ENCODE measurements around the gene RBFOX2. TPM values are rescaled to one million over a fixed set of nuclear protein-coding genes. Genes with fewer than 3 reads are reported as not detected.

The RBFOX2 gene
- total RNA-seq, 1 experiment from 2014 or later: 91.1 TPM

DNA sequence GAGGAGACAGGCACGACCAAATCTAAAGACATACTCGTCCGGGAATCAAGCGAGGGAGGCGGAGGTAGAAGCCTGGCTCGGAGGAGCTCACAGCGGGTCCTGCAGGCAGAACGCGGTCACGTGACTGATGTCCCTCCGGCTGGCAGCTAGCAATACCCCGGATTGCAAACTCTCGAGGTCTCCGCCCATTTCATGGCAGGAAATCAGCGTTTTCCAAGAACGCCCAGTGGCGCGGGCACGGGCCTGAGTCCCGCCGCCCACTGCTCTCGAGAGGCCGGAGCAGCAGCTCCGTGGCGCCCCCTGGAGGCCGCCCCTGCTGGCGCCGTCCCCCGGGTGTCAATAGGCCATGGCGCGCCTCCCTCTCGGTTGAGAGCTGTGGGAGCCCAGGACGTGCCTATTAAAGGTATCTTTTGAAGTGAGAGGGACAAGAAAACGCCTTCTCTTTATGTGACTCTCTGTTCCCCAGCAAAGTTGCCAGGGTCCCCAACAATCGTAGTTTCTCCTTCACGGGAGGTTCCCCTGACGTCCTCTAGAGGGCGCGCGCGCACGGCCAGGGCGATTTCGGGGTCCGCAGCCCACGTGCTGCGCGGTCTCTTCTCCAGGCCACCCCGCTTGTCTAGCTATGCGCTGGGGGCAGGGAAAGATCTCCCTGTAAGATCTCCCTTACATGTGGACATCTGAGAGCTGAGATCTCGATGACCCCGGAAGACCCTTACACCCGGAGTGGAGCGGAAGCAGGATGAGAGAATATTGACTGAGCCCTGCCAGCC is 37.3 kb upstream of the RBFOX2 start:
- ChIA-PET CTCF (interaction anchor here (0.6 to 2.4 kb wide), 30 partner anchors 10 to 330 kb away, joined by 3 to 55 read pairs (median 4); partner anchors contain the start of gene RBFOX2), POLR2A (interaction anchor here (1.6 kb wide), 1 partner anchor 37 kb away, joined by 16 read pairs; the partner anchor contains the start of gene RBFOX2)
- no peaks in the 10 kb centered on the region for H3K36me3 ChIP-seq (ENCODE audit: control insufficient read depth, insufficient read depth, low read length)

DNA sequence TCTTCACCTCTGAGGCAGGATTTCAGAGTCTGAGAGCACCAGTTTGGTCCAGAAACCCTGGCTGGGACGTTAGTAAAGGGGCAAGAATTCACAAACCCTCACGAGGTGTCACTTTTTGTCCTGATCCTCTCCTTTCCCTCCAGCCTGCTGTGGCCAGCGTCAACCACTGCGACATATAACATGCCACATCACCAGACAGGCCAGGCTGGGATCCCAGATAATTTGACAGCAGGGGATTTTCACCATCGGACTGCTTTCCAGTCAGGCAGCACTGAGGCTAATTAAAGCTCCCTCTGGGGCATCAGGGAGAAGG is 36.8 kb upstream of the RBFOX2 start:
- intact Hi-C loops (cut with micrococcal nuclease; ENCODE audit: unreplicated experiment): no loop called here
- POLR2A ChIA-PET: interaction anchor here (1.6 kb wide), 1 partner anchor 37 kb away, joined by 16 read pairs; the partner anchor contains the start of gene RBFOX2
- DNase-seq: no peak
- Mint-ChIP-seq H3K27ac (ENCODE audit: unreplicated experiment) (peak overlapping the region; percentile 93), H3K36me3 (ENCODE audit: insufficient read depth, unreplicated experiment) (no peaks in the 10 kb centered on the region), H3K9me3 (ENCODE audit: unreplicated experiment) (no peaks in the 10 kb centered on the region), H3K4me1 (ENCODE audit: low read depth, unreplicated experiment) (no peaks in the 10 kb centered on the region), H3K27me3 (ENCODE audit: insufficient read depth, unreplicated experiment) (no peaks in the 10 kb centered on the region), H3K4me3 (ENCODE audit: unreplicated experiment) (peak overlapping the region; percentile 79)
- Histone ChIP-seq H3K9me3 (no peaks in the 10 kb centered on the region), H3K4me3 (ENCODE audit: low read depth, low read length) (peak overlapping the region; percentile 46), H3K36me3 (ENCODE audit: control insufficient read depth, insufficient read depth, low read length) (no peaks in the 10 kb centered on the region), H3K4me1 (no peaks in the 10 kb centered on the region), H3K27me3 (replicated peaks; ENCODE audit: control insufficient read depth, insufficient read depth, low read length) (no peaks in the 10 kb centered on the region)
- BruUV-seq (replicated peaks): TSS peak; percentile 81
- TF ChIP-seq, protein P1, sequence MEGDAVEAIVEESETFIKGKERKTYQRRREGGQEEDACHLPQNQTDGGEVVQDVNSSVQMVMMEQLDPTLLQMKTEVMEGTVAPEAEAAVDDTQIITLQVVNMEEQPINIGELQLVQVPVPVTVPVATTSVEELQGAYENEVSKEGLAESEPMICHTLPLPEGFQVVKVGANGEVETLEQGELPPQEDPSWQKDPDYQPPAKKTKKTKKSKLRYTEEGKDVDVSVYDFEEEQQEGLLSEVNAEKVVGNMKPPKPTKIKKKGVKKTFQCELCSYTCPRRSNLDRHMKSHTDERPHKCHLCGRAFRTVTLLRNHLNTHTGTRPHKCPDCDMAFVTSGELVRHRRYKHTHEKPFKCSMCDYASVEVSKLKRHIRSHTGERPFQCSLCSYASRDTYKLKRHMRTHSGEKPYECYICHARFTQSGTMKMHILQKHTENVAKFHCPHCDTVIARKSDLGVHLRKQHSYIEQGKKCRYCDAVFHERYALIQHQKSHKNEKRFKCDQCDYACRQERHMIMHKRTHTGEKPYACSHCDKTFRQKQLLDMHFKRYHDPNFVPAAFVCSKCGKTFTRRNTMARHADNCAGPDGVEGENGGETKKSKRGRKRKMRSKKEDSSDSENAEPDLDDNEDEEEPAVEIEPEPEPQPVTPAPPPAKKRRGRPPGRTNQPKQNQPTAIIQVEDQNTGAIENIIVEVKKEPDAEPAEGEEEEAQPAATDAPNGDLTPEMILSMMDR (IDR thresholded peaks at IDR 0.05; ENCODE audit: insufficient read depth in 1 of 2, low read depth in 1 of 2, low read length in 1 of 2, severe bottlenecking in 1 of 2, unreplicated experiment in 1 of 2): no peak
- CTCF ChIA-PET: interaction anchor here (0.6 to 2.4 kb wide), 30 partner anchors 10 to 330 kb away, joined by 3 to 55 read pairs (median 4); partner anchors contain the start of gene RBFOX2

More for the DNA sequence above, 37.3 kb upstream of the RBFOX2 start:
- H3K4me3 ChIP-seq (ENCODE audit: low read depth, low read length): peak overlapping the region; percentile 46
- H3K27me3 ChIP-seq (replicated peaks; ENCODE audit: control insufficient read depth, insufficient read depth, low read length): no peaks in the 10 kb centered on the region
- Mint-ChIP-seq H3K4me3 (ENCODE audit: unreplicated experiment) (peak overlapping the region; percentile 79), H3K36me3 (ENCODE audit: insufficient read depth, unreplicated experiment) (no peaks in the 10 kb centered on the region), H3K27me3 (ENCODE audit: insufficient read depth, unreplicated experiment) (no peaks in the 10 kb centered on the region), H3K4me1 (ENCODE audit: low read depth, unreplicated experiment) (no peaks in the 10 kb centered on the region), H3K27ac (ENCODE audit: unreplicated experiment) (peak overlapping the region; percentile 93), H3K9me3 (ENCODE audit: unreplicated experiment) (no peaks in the 10 kb centered on the region)
- DNase-seq: peak; percentile 90
- no TSS peak for BruUV-seq (replicated peaks)
- TF ChIP-seq, protein P1 (IDR thresholded peaks at IDR 0.05; ENCODE audit: insufficient read depth in 1 of 2, low read depth in 1 of 2, low read length in 1 of 2, severe bottlenecking in 1 of 2, unreplicated experiment in 1 of 2): peak; percentile 85 to 99
- H3K9me3 ChIP-seq: no peaks in the 10 kb centered on the region
- intact Hi-C loops (cut with micrococcal nuclease; ENCODE audit: unreplicated experiment): loop anchor here (1.0 to 2.0 kb wide), 3 partner anchors 37 to 135 kb away; partner anchors contain the start of gene RBFOX2
- no peaks in the 10 kb centered on the region for H3K4me1 ChIP-seq

DNA sequence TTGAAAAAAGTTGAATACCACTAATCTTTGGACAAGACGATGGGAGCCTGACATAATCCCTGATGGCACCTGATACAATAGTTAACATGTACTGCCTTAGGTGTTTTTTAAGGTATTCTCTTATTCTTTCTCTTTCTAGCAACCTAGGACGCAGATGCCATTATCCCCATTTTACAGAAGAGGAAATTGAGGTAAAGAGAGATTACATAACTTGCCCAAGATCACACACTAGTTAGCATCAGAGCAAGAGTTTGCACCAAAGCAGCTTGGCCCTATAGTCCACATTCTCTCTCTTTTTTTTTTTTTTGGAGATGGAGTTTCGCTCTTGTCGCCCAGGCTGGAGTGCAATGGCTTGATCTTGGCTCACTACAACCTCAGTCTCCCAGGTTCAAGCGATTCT is 35.7 kb upstream of the RBFOX2 start:
- Mint-ChIP-seq H3K36me3 (ENCODE audit: insufficient read depth, unreplicated experiment) (no peaks in the 10 kb centered on the region), H3K27ac (ENCODE audit: unreplicated experiment) (no peak overlapping the region), H3K27me3 (ENCODE audit: insufficient read depth, unreplicated experiment) (no peaks in the 10 kb centered on the region), H3K4me3 (ENCODE audit: unreplicated experiment) (no peak overlapping the region), H3K4me1 (ENCODE audit: low read depth, unreplicated experiment) (no peaks in the 10 kb centered on the region), H3K9me3 (ENCODE audit: unreplicated experiment) (no peaks in the 10 kb centered on the region)
- Histone ChIP-seq H3K4me3 (ENCODE audit: low read depth, low read length) (no peak overlapping the region), H3K27me3 (replicated peaks; ENCODE audit: control insufficient read depth, insufficient read depth, low read length) (no peaks in the 10 kb centered on the region), H3K4me1 (0 out of 2 replicates have a peak, but pooled peaks cover 4% of the 10 kb centered on the region), H3K9me3 (no peaks in the 10 kb centered on the region), H3K36me3 (ENCODE audit: control insufficient read depth, insufficient read depth, low read length) (no peaks in the 10 kb centered on the region)
- POLR2A ChIA-PET: no interaction called here
- no TSS peak for BruUV-seq (replicated peaks)
- CTCF ChIA-PET: interaction anchor here (1.7 to 2.4 kb wide), 2 partner anchors 36 to 134 kb away, joined by 21 to 55 read pairs; partner anchors contain the start of gene RBFOX2
- TF ChIP-seq, protein P1 (IDR thresholded peaks at IDR 0.05; ENCODE audit: insufficient read depth in 1 of 2, low read depth in 1 of 2, low read length in 1 of 2, severe bottlenecking in 1 of 2, unreplicated experiment in 1 of 2): no peak
- intact Hi-C loops (cut with micrococcal nuclease; ENCODE audit: unreplicated experiment): no loop called here
- DNase-seq: no peak

Measured in Caco-2 (cell line).